ENCODE data around the gene CELA3B. TPM values are rescaled to one million over a fixed set of nuclear protein-coding genes. Genes with fewer than 3 reads are reported as not detected.

CELA3B gene
- total and polyA plus RNA-seq, 2 of the 13 experiments (the other 11 are each of a cell fraction or from before 2014, with no cell fraction given) = 0.34 TPM; not detected in 1

GRCh38 chr1:22025368-22026155, 48.7 kb downstream of the CELA3B start (continued):
- TF ChIP-seq, protein P1, sequence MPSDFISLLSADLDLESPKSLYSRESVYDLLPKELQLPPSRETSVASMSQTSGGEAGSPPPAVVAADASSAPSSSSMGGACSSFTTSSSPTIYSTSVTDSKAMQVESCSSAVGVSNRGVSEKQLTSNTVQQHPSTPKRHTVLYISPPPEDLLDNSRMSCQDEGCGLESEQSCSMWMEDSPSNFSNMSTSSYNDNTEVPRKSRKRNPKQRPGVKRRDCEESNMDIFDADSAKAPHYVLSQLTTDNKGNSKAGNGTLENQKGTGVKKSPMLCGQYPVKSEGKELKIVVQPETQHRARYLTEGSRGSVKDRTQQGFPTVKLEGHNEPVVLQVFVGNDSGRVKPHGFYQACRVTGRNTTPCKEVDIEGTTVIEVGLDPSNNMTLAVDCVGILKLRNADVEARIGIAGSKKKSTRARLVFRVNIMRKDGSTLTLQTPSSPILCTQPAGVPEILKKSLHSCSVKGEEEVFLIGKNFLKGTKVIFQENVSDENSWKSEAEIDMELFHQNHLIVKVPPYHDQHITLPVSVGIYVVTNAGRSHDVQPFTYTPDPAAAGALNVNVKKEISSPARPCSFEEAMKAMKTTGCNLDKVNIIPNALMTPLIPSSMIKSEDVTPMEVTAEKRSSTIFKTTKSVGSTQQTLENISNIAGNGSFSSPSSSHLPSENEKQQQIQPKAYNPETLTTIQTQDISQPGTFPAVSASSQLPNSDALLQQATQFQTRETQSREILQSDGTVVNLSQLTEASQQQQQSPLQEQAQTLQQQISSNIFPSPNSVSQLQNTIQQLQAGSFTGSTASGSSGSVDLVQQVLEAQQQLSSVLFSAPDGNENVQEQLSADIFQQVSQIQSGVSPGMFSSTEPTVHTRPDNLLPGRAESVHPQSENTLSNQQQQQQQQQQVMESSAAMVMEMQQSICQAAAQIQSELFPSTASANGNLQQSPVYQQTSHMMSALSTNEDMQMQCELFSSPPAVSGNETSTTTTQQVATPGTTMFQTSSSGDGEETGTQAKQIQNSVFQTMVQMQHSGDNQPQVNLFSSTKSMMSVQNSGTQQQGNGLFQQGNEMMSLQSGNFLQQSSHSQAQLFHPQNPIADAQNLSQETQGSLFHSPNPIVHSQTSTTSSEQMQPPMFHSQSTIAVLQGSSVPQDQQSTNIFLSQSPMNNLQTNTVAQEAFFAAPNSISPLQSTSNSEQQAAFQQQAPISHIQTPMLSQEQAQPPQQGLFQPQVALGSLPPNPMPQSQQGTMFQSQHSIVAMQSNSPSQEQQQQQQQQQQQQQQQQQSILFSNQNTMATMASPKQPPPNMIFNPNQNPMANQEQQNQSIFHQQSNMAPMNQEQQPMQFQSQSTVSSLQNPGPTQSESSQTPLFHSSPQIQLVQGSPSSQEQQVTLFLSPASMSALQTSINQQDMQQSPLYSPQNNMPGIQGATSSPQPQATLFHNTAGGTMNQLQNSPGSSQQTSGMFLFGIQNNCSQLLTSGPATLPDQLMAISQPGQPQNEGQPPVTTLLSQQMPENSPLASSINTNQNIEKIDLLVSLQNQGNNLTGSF (CRISPR knock-in tag; IDR thresholded peaks at IDR 0.05) = no peak
- TF ChIP-seq ZNF557 (CRISPR knock-in tag; IDR thresholded peaks at IDR 0.05) = 0 out of 2 replicates have a peak, but pooled peaks have one; percentile 27
- TF ChIP-seq SATB2 (CRISPR knock-in tag; IDR thresholded peaks at IDR 0.05) = no peak; the same call in 1 of the 2 replicates
- no peak for TF ChIP-seq FOXA3 (CRISPR knock-in tag; IDR thresholded peaks at IDR 0.05)
- no peak for TF ChIP-seq ZNF431 (CRISPR knock-in tag; IDR thresholded peaks at IDR 0.05; ENCODE audit: borderline replicate concordance, low read depth)
- peak; percentile 82 for TF ChIP-seq POGK (CRISPR knock-in tag; conservative IDR thresholded peaks at IDR 0.05)
- TF ChIP-seq, protein P2, sequence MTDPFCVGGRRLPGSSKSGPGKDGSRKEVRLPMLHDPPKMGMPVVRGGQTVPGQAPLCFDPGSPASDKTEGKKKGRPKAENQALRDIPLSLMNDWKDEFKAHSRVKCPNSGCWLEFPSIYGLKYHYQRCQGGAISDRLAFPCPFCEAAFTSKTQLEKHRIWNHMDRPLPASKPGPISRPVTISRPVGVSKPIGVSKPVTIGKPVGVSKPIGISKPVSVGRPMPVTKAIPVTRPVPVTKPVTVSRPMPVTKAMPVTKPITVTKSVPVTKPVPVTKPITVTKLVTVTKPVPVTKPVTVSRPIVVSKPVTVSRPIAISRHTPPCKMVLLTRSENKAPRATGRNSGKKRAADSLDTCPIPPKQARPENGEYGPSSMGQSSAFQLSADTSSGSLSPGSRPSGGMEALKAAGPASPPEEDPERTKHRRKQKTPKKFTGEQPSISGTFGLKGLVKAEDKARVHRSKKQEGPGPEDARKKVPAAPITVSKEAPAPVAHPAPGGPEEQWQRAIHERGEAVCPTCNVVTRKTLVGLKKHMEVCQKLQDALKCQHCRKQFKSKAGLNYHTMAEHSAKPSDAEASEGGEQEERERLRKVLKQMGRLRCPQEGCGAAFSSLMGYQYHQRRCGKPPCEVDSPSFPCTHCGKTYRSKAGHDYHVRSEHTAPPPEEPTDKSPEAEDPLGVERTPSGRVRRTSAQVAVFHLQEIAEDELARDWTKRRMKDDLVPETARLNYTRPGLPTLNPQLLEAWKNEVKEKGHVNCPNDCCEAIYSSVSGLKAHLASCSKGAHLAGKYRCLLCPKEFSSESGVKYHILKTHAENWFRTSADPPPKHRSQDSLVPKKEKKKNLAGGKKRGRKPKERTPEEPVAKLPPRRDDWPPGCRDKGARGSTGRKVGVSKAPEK (CRISPR knock-in tag; IDR thresholded peaks at IDR 0.05; ENCODE audit: borderline replicate concordance) = peak; percentile 83; the same call in 1 of the 2 replicates
- peak; percentile 56 for TF ChIP-seq ZEB1 (IDR thresholded peaks at IDR 0.05; ENCODE audit: insufficient replicate concordance, low read depth)
- peak; percentile 57 for TF ChIP-seq ZNF225 (CRISPR knock-in tag; IDR thresholded peaks at IDR 0.05)
- no peak for TF ChIP-seq AFF4 (CRISPR knock-in tag; IDR thresholded peaks at IDR 0.05)
- TF ChIP-seq, protein P3, sequence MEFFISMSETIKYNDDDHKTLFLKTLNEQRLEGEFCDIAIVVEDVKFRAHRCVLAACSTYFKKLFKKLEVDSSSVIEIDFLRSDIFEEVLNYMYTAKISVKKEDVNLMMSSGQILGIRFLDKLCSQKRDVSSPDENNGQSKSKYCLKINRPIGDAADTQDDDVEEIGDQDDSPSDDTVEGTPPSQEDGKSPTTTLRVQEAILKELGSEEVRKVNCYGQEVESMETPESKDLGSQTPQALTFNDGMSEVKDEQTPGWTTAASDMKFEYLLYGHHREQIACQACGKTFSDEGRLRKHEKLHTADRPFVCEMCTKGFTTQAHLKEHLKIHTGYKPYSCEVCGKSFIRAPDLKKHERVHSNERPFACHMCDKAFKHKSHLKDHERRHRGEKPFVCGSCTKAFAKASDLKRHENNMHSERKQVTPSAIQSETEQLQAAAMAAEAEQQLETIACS (CRISPR knock-in tag; IDR thresholded peaks at IDR 0.05) = 0 out of 2 replicates have a peak, but pooled peaks have one; percentile 32

Measured in HepG2 (cell line).